A549 (cell line): ENCODE measurements around the gene GSTO2. TPM values are rescaled to one million over a fixed set of nuclear protein-coding genes. Genes with fewer than 3 reads are reported as not detected.
A peak's percentile ranks its signal among the peaks of the same experiment; 100 is the strongest.

Experiments used
- ATAC-seq, 2 experiments: fragments of 200-7000 bp in 1 of 2; fragments of >200 bp in 1 of 2; cut with Nextera tagmentation in 1 of 2; cut with Tn5 transposase in 1 of 2; 3 replicates each; pipeline versions ENCODE4 v1.8.0 to v1.9.1; 2018 to 2020; ENCODE audit warnings: mild to moderate bottlenecking in 1 of 2, moderate library complexity in 1 of 2
- CTCF ChIA-PET: fragments of 300-600 bp; sonication (Branson Sonifier 250); formaldehyde crosslinking; extraction: SDS; loops from one replicate; lab custom pipeline; 2021; ENCODE audit warnings: antibody characterized with exemption, inconsistent platforms; lab: Yijun Ruan, JAX
- POLR2A ChIA-PET: fragments of 350-600 bp; formaldehyde crosslinking; extraction: SDS; loops from one replicate; lab custom pipeline; 2021; ENCODE audit warnings: antibody characterized with exemption, inconsistent platforms; lab: Yijun Ruan, JAX
- DNase-seq, 2 experiments: peaks; one replicate each; pipeline versions ENCODE4 v3.0.0 to v3.0.0-alpha.2; 2011 to 2016; ENCODE audit warnings: low read depth in 1 of 2, low spot score in 1 of 2
- FAIRE-seq: peaks from 2 replicates; lab custom pipeline; 2011; peaks lifted over from hg19 to GRCh38; lab: Jason Lieb, UNC
- H3K27ac ChIP-seq, 2 experiments: fragments of >200 bp; sonication (Bioruptor Twin); formaldehyde crosslinking; 3 replicates each; pipeline ENCODE4 v1.5.1; 2016 to 2017
- H3K4me1 ChIP-seq: fragments of >200 bp; sonication (Bioruptor Twin); formaldehyde crosslinking; 3 replicates; pipeline ENCODE4 v1.6.1; 2016
- H3K4me2 ChIP-seq: fragments of >200 bp; sonication (Bioruptor Twin); formaldehyde crosslinking; 3 replicates; pipeline ENCODE4 v1.6.1; 2016
- H3K4me3 ChIP-seq: fragments of >200 bp; sonication (Bioruptor Twin); formaldehyde crosslinking; 3 replicates; pipeline ENCODE4 v1.5.1; 2016
- H3K9me3 ChIP-seq: fragments of >200 bp; sonication (Bioruptor Twin); formaldehyde crosslinking; 3 replicates; pipeline ENCODE4 v1.6.1; 2016
- CHD4 ChIP-seq: fragments of 200-600 bp; sonication (generic); IDR thresholded peaks from 2 replicates; pipeline ENCODE4 v1.6.1; 2016; ENCODE audit warnings: antibody characterized with exemption, mild to moderate bottlenecking, borderline replicate concordance
- EHMT2 ChIP-seq: fragments of 200-600 bp; sonication (generic); IDR thresholded peaks from 2 replicates; pipeline ENCODE4 v1.6.1; 2016; ENCODE audit warnings: antibody characterized with exemption, low read depth, mild to moderate bottlenecking, moderate library complexity
- EP300 ChIP-seq, 2 experiments: fragments of >200 bp; sonication (Bioruptor Twin); formaldehyde crosslinking; IDR thresholded peaks; 2 replicates in 1 of 2; 3 replicates in 1 of 2; pipeline ENCODE4 v1.6.1; 2016 to 2017
- FOSL2 ChIP-seq, 2 experiments: fragments of 450-650 bp in 1 of 2; fragments of >200 bp in 1 of 2; sonication (Bioruptor Twin) in 1 of 2; formaldehyde crosslinking; IDR thresholded peaks; 2 replicates each; pipeline versions ENCODE4 v1.5.0 to v1.6.1; 2016 to 2020; ENCODE audit warnings: mild to moderate bottlenecking in 1 of 2, moderate library complexity in 1 of 2
- FOXS1 ChIP-seq: fragments of 250-450 bp; sonication (Bioruptor Pico); IDR thresholded peaks from 2 replicates; pipeline ENCODE4 v1.5.0; 2020; ENCODE audit warnings: mild to moderate bottlenecking, moderate library complexity
- GATA3 ChIP-seq: IDR thresholded peaks from 2 replicates; pipeline ENCODE4 v1.6.1; 2012; ENCODE audit warnings: borderline replicate concordance
- HDAC2 ChIP-seq: fragments of 200-600 bp; sonication (generic); IDR thresholded peaks from 2 replicates; pipeline ENCODE4 v1.6.1; 2016
- HEYL ChIP-seq: fragments of 250-450 bp; sonication (Bioruptor Pico); IDR thresholded peaks from 2 replicates; pipeline ENCODE4 v1.8.0; 2021; ENCODE audit warnings: mild to moderate bottlenecking, moderate library complexity
- KDM1A ChIP-seq: fragments of 200-600 bp; sonication (generic); IDR thresholded peaks from 2 replicates; pipeline ENCODE4 v1.6.1; 2016; ENCODE audit warnings: low read depth, mild to moderate bottlenecking
- MAFK ChIP-seq: fragments of 450-650 bp; IDR thresholded peaks from 2 replicates; pipeline ENCODE4 v1.6.1; 2014; ENCODE audit not compliant: partially characterized antibody
- MYC ChIP-seq: IDR thresholded peaks from 2 replicates; pipeline ENCODE4 v1.6.1; 2012; ENCODE audit warnings: mild to moderate bottlenecking, inconsistent platforms, low read length, improper control_type of control experiment, borderline replicate concordance
- NFE2L2 ChIP-seq: fragments of 150-350 bp; conservative IDR thresholded peaks from 2 replicates; pipeline ENCODE4 v1.6.1; 2014; ENCODE audit warnings: low read length
- NR3C1 ChIP-seq: fragments of >200 bp; sonication (Bioruptor Twin); formaldehyde crosslinking; IDR thresholded peaks from 3 replicates; pipeline ENCODE4 v1.6.1; 2017
- POLR2AphosphoS2 ChIP-seq: conservative IDR thresholded peaks from 2 replicates; pipeline ENCODE4 v1.6.1; 2012; ENCODE audit warnings: low read length, improper control_type of control experiment, inconsistent platforms
- RAD21 ChIP-seq, 2 experiments: fragments of >200 bp in 1 of 2; sonication (Bioruptor Twin) in 1 of 2; formaldehyde crosslinking in 1 of 2; IDR thresholded peaks in 1 of 2; conservative IDR thresholded peaks in 1 of 2; 2 replicates in 1 of 2; 3 replicates in 1 of 2; pipeline ENCODE4 v1.6.1; 2012 to 2018; ENCODE audit warnings: inconsistent platforms in 1 of 2
- RARB ChIP-seq: fragments of 250-450 bp; sonication (Bioruptor Pico); IDR thresholded peaks from 2 replicates; pipeline ENCODE4 v1.8.0; 2021; ENCODE audit warnings: mild to moderate bottlenecking, moderate library complexity
- RFX5 ChIP-seq: fragments of 450-650 bp; IDR thresholded peaks from 2 replicates; pipeline ENCODE4 v1.7.1; 2014; ENCODE audit warnings: antibody characterized with exemption, mild to moderate bottlenecking, moderate library complexity
- TP53 ChIP-seq: fragments of 250-450 bp; sonication (Bioruptor Pico); IDR thresholded peaks from 2 replicates; pipeline ENCODE4 v1.5.0; 2021; ENCODE audit warnings: mild to moderate bottlenecking, moderate library complexity
- ZC3H11A ChIP-seq: fragments of 450-650 bp; IDR thresholded peaks from 2 replicates; pipeline ENCODE4 v1.6.1; 2014; ENCODE audit warnings: antibody characterized with exemption, mild to moderate bottlenecking
- ZFP36 ChIP-seq: fragments of 450-650 bp; IDR thresholded peaks from 2 replicates; pipeline ENCODE4 v1.6.1; 2014; ENCODE audit warnings: borderline replicate concordance; ENCODE audit not compliant: partially characterized antibody
- ZSCAN20 ChIP-seq: fragments of 250-450 bp; sonication (Bioruptor Pico); IDR thresholded peaks from 2 replicates; pipeline ENCODE4 v1.8.0; 2022; ENCODE audit warnings: mild to moderate bottlenecking, moderate library complexity
- WGBS: methylation state at CpG from one replicate; pipeline ENCODE4 v1.1.6; 2017; ENCODE audit errors: missing lambda C conversion rate; 5-methylcytosine and 5-hydroxymethylcytosine counted together
- polyA plus RNA-seq, 4 experiments: library from polyadenylated mRNA; depleted of rRNA in 3 of 4; stranded (reverse); fragments of >200 nt; fragmentation: RNase III in 1 of 4; extraction: RNeasy Plus Mini Kit Qiagen cat#74134 plus additional on column Dnase treatment in 1 of 4; gene quantifications; 2 replicates in 3 of 4; 3 replicates in 1 of 4; pipeline ENCODE4 v1.2.3, GENCODE V29; 2011 to 2017
- TF ChIP-seq, protein P1 (sequence below): fragments of 150-350 bp; IDR thresholded peaks from 2 replicates; pipeline ENCODE4 v1.6.1; 2014; ENCODE audit warnings: low read depth, mild to moderate bottlenecking, low read length
- TF ChIP-seq, protein P2 (sequence below): fragments of >200 bp; sonication (Bioruptor Twin); formaldehyde crosslinking; IDR thresholded peaks from 3 replicates; pipeline ENCODE4 v1.6.1; 2016
- TF ChIP-seq, protein P3 (sequence below): fragments of >200 bp; sonication (Bioruptor Twin); formaldehyde crosslinking; IDR thresholded peaks from 3 replicates; pipeline ENCODE4 v1.5.1; 2016
- TF ChIP-seq, protein P4 (sequence below): fragments of 250-450 bp; sonication (Bioruptor Pico); IDR thresholded peaks from 2 replicates; pipeline ENCODE4 v1.5.0; 2021; ENCODE audit warnings: mild to moderate bottlenecking, moderate library complexity, borderline replicate concordance
- TF ChIP-seq, protein P5 (sequence below): IDR thresholded peaks from 2 replicates; pipeline ENCODE4 v1.6.1; 2012
- TF ChIP-seq, protein P6 (sequence below): fragments of >200 bp; sonication (Bioruptor Twin); formaldehyde crosslinking; IDR thresholded peaks from 2 replicates; pipeline ENCODE4 v1.6.1; 2016

GSTO2 gene
- polyA plus RNA-seq, 2 of the 4 experiments (the other 2 are of a cell fraction) = 1.3 to 5.7 TPM

DNA sequence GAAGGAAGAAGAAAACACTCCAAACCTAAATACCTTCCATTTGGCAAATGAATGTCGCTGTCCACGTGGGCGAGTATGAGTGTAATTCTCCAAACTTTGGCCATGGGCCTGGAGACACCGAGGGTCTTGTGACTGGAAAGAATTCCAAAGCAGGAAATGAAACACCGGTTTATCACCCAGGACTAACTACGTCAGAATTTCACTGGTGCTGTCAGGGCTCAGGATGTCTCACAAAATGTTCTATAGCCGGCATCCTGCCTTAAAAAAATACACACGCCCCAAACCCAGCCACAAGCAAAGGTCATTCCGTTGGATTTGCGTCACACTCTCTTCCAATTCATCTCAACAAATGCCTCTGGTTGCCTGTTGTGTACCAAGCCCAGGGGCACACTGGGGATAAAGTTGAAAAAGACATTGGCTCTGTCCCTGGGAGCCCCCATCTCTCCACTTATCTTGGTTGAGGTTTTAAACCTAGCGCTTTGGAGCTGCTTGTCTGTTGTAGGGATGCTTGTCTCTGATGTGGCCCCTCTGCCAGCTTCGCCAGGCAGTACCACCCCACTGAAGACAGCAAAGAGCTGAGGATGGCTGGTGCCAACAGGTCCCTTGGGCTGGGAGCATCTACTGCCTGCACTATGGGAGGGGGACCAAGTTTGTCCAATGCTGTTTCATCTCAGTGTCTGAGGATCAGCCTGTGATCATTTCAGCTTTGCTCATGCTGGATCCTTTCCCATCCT lies 31.2 kb downstream of the GSTO2 start:
- POLR2A ChIA-PET = no interaction called here
- Histone ChIP-seq H3K4me1 (peaks cover 7% of the 10 kb centered on the region; the same call in 1 of the 3 replicates), H3K27ac (peak overlapping the region; percentile 14 to 45; a peak in 3 of 6 replicates), H3K4me2 (peak overlapping the region; percentile 15; the same call in 1 of the 3 replicates), H3K9me3 (no peaks in the 10 kb centered on the region), H3K4me3 (no peak overlapping the region)
- 76% methylated on average over 12 of the region's 12 CpGs for WGBS
- CTCF ChIA-PET = interaction anchor here (0.7 to 3.9 kb wide), 7 partner anchors 9 to 320 kb away, joined by 3 to 36 read pairs (median 15); partner anchors contain the start of genes CFAP58 and ITPRIP
- peak in 1 of 2 experiments; percentile 24 for DNase-seq
- TF ChIP-seq, protein P1, sequence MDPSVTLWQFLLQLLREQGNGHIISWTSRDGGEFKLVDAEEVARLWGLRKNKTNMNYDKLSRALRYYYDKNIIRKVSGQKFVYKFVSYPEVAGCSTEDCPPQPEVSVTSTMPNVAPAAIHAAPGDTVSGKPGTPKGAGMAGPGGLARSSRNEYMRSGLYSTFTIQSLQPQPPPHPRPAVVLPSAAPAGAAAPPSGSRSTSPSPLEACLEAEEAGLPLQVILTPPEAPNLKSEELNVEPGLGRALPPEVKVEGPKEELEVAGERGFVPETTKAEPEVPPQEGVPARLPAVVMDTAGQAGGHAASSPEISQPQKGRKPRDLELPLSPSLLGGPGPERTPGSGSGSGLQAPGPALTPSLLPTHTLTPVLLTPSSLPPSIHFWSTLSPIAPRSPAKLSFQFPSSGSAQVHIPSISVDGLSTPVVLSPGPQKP = no peak
- TF ChIP-seq HDAC2 (no peak), ZC3H11A (no peak), EP300 (IDR thresholded peaks at IDR 0.05) (no peak), FOSL2 (IDR thresholded peaks at IDR 0.05) (no peak), FOSL2 (CRISPR knock-in tag; IDR thresholded peaks at IDR 0.05) (no peak), TP53 (CRISPR knock-in tag) (no peak), GATA3 (no peak), ZFP36 (no peak), NFE2L2 (no peak), HEYL (no peak), ZSCAN20 (no peak), NR3C1 (no peak), POLR2AphosphoS2 (no peak)
- TF ChIP-seq, protein P2, sequence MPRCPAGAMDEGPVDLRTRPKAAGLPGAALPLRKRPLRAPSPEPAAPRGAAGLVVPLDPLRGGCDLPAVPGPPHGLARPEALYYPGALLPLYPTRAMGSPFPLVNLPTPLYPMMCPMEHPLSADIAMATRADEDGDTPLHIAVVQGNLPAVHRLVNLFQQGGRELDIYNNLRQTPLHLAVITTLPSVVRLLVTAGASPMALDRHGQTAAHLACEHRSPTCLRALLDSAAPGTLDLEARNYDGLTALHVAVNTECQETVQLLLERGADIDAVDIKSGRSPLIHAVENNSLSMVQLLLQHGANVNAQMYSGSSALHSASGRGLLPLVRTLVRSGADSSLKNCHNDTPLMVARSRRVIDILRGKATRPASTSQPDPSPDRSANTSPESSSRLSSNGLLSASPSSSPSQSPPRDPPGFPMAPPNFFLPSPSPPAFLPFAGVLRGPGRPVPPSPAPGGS = no peak
- peak; percentile 10 to 11; a peak in 2 of 6 replicates for ATAC-seq
- FAIRE-seq = no peak

DNA sequence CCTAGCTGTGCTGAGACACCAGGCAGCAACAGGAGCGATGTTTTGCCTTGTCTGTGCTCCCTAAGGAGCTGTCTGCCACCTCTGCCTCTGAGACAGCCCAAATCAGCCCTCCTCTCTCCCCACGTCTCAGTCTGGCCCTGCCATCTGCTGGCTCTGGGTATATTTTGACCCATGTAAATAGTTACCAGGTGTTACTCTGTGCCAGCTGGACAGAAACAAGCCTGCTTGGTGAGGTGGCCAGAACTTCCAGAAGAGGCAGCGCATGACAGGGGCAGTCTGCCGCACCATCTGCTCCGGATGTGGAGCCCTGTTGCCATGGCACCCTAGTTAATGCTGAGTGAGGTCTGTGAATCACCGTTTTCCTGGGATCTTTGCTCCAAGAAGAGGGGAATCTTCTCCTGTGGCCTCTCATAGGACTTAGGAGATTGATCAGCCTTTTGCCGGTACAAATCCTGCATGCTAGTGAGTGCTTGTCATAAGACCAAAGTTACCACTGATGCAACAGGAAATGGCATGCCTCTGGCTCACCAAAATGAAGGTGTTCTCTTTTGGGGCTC lies 31.8 kb downstream of the GSTO2 start:
- FAIRE-seq = no peak
- H3K4me2 ChIP-seq = peak overlapping the region; percentile 15; the same call in 2 of the 3 replicates
- H3K9me3 ChIP-seq = no peaks in the 10 kb centered on the region
- peak; percentile 63 for ATAC-seq
- 36% methylated on average over 7 of the region's 7 CpGs for whole genome bisulfite sequencing
- H3K4me1 ChIP-seq = peaks cover 10% of the 10 kb centered on the region; the same call in 1 of the 3 replicates
- DNase-seq = peak; percentile 27 to 59
- TF ChIP-seq MYC = no peak
- no peak for TF ChIP-seq KDM1A
- no peak for TF ChIP-seq ZSCAN20
- no peak for TF ChIP-seq EP300 (IDR thresholded peaks at IDR 0.05)
- peak; percentile 20 for TF ChIP-seq MAFK
- TF ChIP-seq FOSL2 (IDR thresholded peaks at IDR 0.05) = no peak
- TF ChIP-seq FOSL2 (CRISPR knock-in tag; IDR thresholded peaks at IDR 0.05) = no peak
- no peak for TF ChIP-seq FOXS1
- TF ChIP-seq, protein P3, sequence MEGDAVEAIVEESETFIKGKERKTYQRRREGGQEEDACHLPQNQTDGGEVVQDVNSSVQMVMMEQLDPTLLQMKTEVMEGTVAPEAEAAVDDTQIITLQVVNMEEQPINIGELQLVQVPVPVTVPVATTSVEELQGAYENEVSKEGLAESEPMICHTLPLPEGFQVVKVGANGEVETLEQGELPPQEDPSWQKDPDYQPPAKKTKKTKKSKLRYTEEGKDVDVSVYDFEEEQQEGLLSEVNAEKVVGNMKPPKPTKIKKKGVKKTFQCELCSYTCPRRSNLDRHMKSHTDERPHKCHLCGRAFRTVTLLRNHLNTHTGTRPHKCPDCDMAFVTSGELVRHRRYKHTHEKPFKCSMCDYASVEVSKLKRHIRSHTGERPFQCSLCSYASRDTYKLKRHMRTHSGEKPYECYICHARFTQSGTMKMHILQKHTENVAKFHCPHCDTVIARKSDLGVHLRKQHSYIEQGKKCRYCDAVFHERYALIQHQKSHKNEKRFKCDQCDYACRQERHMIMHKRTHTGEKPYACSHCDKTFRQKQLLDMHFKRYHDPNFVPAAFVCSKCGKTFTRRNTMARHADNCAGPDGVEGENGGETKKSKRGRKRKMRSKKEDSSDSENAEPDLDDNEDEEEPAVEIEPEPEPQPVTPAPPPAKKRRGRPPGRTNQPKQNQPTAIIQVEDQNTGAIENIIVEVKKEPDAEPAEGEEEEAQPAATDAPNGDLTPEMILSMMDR = no peak
- TF ChIP-seq RAD21 (conservative IDR thresholded peaks at IDR 0.05 in 1 of 2, IDR thresholded peaks at IDR 0.05 in 1 of 2) = peak in 1 of 2 experiments; percentile 18; a peak in 1 of 5 replicates
- no peak for TF ChIP-seq RARB (CRISPR knock-in tag)
- TF ChIP-seq, protein P4, sequence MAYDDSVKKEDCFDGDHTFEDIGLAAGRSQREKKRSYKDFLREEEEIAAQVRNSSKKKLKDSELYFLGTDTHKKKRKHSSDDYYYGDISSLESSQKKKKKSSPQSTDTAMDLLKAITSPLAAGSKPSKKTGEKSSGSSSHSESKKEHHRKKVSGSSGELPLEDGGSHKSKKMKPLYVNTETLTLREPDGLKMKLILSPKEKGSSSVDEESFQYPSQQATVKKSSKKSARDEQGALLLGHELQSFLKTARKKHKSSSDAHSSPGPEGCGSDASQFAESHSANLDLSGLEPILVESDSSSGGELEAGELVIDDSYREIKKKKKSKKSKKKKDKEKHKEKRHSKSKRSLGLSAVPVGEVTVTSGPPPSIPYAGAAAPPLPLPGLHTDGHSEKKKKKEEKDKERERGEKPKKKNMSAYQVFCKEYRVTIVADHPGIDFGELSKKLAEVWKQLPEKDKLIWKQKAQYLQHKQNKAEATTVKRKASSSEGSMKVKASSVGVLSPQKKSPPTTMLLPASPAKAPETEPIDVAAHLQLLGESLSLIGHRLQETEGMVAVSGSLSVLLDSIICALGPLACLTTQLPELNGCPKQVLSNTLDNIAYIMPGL (CRISPR knock-in tag) = no peak
- TF ChIP-seq, protein P5, sequence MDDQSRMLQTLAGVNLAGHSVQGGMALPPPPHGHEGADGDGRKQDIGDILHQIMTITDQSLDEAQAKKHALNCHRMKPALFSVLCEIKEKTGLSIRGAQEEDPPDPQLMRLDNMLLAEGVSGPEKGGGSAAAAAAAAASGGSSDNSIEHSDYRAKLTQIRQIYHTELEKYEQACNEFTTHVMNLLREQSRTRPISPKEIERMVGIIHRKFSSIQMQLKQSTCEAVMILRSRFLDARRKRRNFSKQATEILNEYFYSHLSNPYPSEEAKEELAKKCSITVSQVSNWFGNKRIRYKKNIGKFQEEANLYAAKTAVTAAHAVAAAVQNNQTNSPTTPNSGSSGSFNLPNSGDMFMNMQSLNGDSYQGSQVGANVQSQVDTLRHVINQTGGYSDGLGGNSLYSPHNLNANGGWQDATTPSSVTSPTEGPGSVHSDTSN = no peak
- TF ChIP-seq EHMT2 = no peak
- TF ChIP-seq RFX5 = no peak
- no peak for TF ChIP-seq CHD4
- TF ChIP-seq, protein P6, sequence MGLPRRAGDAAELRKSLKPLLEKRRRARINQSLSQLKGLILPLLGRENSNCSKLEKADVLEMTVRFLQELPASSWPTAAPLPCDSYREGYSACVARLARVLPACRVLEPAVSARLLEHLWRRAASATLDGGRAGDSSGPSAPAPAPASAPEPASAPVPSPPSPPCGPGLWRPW = no peak
- TF ChIP-seq ZC3H11A = no peak
- POLR2A ChIA-PET = no interaction called here
- H3K4me3 ChIP-seq = no peak overlapping the region
- peak overlapping the region in 1 of 2 experiments; percentile 45; a peak in 2 of 6 replicates for H3K27ac ChIP-seq
- CTCF ChIA-PET = interaction anchor here (2.1 to 3.9 kb wide), 6 partner anchors 9 to 53 kb away, joined by 6 to 36 read pairs (median 16); partner anchors contain the start of genes CFAP58 and ITPRIP
